ENCODE results near the gene SELENOO.
"Not testable (repeated sequence)": the region's sequence is repeated elsewhere in the genome, so short reads cannot be mapped to it uniquely, and the experiment has no call there.

Gene SELENOO

DNA sequence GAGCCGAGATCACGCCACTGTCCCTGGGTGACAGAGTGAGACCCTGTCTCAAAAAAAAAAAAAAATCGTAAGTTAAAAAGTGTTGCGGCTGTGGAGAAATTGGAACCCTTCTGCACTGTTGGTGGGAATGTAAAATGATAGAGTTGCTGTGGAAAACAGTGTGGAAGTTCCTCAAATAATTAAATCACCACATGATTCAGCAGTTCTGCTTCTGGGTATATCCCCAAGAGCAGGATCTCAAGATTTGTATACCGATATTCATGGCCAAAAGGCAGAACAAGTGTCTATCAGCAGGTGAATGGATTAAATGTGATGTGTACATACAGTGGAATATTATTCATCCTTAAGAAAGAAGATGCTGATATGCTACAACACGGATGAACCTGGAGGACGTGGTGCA, 3.8 kb downstream of the SELENOO start:
- Histone ChIP-seq H3K4me1 (peaks cover 6% of the 10 kb centered on the region), H3K36me3 (peaks cover 41% of the 10 kb centered on the region), H3K4me3 (ENCODE audit: low read depth, low read length) (no peak overlapping the region), H3K27me3 (no peaks in the 10 kb centered on the region), H3K9me3 (no peaks in the 10 kb centered on the region)
- DNase-seq, result no peak
- no peak for TF ChIP-seq CTCF (IDR thresholded peaks at IDR 0.05; ENCODE audit: low read depth, low read length)

DNA sequence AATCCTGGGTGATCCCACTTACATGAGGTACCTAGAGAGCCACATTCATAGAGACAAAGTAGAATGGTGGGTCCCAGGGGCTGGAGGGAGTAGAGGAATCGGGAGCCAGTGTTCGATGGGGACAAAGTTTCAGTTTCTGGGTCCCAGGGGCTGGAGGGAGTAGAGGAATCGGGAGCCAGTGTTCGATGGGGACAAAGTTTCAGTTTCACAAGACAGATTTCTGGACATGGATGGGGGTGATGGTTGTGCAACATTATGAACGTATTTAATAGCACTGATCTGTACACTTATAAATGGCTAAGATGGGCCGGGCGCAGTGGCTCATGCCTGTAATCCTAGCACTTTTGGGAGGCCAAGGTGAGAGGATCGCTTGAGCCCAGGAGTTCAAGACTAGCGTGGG, 4.2 kb downstream of the SELENOO start:
- H3K4me3 ChIP-seq (ENCODE audit: low read depth, low read length); H3K9me3 ChIP-seq; DNase-seq; H3K4me1 ChIP-seq; H3K27me3 ChIP-seq: not testable (repeated sequence)
- peaks cover 42% of the 10 kb centered on the region for H3K36me3 ChIP-seq

GRCh38 chr22:50205781-50206569, 5.2 kb downstream of the SELENOO start:
- DNase-seq, result no peak
- Histone ChIP-seq H3K4me3 (ENCODE audit: low read depth, low read length) (no peak overlapping the region), H3K9me3 (no peaks in the 10 kb centered on the region), H3K4me1 (peaks cover 6% of the 10 kb centered on the region), H3K27me3 (no peaks in the 10 kb centered on the region), H3K36me3 (peaks cover 49% of the 10 kb centered on the region)
- TF ChIP-seq CTCF (IDR thresholded peaks at IDR 0.05; ENCODE audit: low read depth, low read length), result no peak

DNA sequence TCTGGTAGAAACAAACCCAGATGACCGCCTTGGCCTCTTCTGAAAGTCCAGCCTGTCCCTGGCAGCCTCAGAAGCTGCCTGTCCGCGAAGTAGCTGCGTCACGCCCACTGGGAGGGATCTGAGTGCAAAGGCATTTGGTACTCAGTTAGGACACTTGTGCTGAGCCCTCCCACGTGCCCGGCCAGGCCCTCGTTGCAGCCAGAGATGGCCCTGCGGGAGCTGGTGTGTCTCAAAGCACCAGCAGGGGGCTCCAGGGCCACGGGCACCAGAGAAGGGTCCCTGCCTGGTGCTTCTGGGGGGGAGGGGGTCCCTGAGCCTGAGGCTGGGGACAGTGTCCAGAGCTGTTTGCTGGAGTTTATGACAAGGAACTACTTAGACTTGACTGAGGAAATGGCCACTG, 5.8 kb downstream of the SELENOO start:
- DNase-seq, result peak; percentile 77
- H3K27me3 ChIP-seq, result no peaks in the 10 kb centered on the region
- no peak overlapping the region for H3K4me3 ChIP-seq (ENCODE audit: low read depth, low read length)
- H3K9me3 ChIP-seq, result no peaks in the 10 kb centered on the region
- H3K36me3 ChIP-seq, result peaks cover 55% of the 10 kb centered on the region
- peaks cover 6% of the 10 kb centered on the region for H3K4me1 ChIP-seq
- peak; percentile 71 for TF ChIP-seq CTCF (IDR thresholded peaks at IDR 0.05; ENCODE audit: low read depth, low read length)

DNA sequence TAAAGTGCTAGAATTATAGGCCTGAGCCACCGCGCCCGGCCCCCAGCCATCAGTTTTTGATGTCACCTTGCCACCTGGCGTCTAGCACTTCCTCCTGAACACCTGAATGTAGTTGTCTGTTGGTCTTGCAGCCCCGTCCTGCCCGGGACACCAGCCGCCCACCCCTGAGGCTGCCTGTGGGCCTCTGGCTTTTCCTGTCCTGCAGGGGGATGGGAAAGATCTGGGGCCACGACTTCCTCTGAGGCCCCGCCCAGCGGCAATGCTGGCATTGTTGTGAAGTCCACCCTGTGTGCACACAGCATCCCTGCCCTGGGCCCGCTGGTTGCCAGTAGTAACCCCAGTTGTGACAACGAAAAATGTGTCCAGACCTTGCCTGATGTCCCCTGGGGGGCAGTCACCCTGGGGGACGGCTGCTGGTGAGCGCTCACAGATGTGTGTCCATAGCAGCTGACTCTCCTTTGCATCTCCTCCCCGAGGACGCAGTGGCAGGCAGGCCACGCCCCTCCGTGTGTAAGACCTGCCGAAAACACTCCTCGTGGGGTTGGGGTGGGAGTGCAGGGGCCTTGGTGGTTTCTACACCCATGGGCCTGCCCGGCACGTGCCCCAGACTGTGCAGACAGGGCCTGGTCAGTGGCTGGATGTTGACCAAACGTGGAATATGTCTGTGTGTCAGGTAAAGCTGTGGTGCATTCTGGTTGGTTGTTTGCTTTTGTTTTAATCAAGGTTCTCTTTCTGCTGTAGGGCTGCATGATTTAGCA, 6.8 kb downstream of the SELENOO start:
- TF ChIP-seq CTCF (IDR thresholded peaks at IDR 0.05; ENCODE audit: low read depth, low read length), result no peak
- peaks cover 59% of the 10 kb centered on the region for H3K36me3 ChIP-seq
- H3K4me3 ChIP-seq (ENCODE audit: low read depth, low read length), result no peak overlapping the region
- no peaks in the 10 kb centered on the region for H3K9me3 ChIP-seq
- H3K27me3 ChIP-seq, result no peaks in the 10 kb centered on the region
- peak; percentile 67 for DNase-seq
- peaks cover 6% of the 10 kb centered on the region for H3K4me1 ChIP-seq

DNA sequence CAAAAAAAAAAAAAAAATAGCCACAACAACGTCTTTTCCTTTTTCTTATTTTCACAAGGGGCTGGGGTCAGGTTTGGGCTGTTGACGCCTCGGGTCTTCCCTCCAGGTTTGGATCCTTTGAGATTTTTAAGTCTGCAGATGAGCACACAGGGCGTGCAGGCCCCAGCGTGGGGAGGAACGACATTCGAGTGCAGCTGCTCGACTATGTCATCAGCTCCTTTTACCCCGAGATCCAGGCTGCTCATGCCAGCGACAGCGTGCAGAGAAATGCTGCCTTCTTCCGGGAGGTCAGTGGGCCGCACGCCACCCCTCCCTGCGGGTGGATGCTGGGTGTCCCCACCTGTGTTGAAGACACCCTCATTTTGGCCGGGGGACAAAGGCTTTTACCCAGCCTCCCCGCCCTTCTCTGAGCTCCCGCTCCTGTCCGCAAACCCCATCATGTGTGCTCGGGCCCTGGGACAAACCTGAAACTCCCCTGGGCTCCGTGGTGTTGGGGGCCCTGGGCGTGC, 7.7 kb downstream of the SELENOO start:
- Histone ChIP-seq H3K4me3 (ENCODE audit: low read depth, low read length) (no peak overlapping the region), H3K36me3 (peaks cover 56% of the 10 kb centered on the region), H3K27me3 (no peaks in the 10 kb centered on the region), H3K9me3 (no peaks in the 10 kb centered on the region), H3K4me1 (peaks cover 6% of the 10 kb centered on the region)
- no peak for DNase-seq
- TF ChIP-seq CTCF (IDR thresholded peaks at IDR 0.05; ENCODE audit: low read depth, low read length), result no peak

All from BE2C (cell line).